Cardiac fibroblast (primary cell): ENCODE data around the gene MCRIP2.

Experiments used
- DNase-seq, 2 donors: peaks; one replicate each; pipeline versions ENCODE4 v3.0.0 to v3.0.0-alpha.2; 2010; ENCODE audit warnings: low read depth in 2 of 2
- H3K4me3 ChIP-seq, 2 donors: replicated peaks in 1 of 2; 1 replicate in 1 of 2; 2 replicates in 1 of 2; pipeline ENCODE4 v1.5.1; 2011; ENCODE audit warnings: low read depth in 2 of 2, low read length in 2 of 2, mild to moderate bottlenecking in 2 of 2, moderate library complexity in 1 of 2
- CTCF ChIP-seq: IDR thresholded peaks from one replicate; pipeline ENCODE4 v1.5.1; 2011; ENCODE audit warnings: low read depth, mild to moderate bottlenecking, low read length, inconsistent platforms

The MCRIP2 gene

GRCh38 chr16:659618-660017, 18.0 kb downstream of the MCRIP2 start:
- H3K4me3 ChIP-seq: no peak overlapping the region
- no peak for DNase-seq
- no peak for TF ChIP-seq CTCF

GRCh38 chr16:660132-660458, 18.5 kb downstream of the MCRIP2 start:
- H3K4me3 ChIP-seq: no peak overlapping the region
- DNase-seq: no peak
- TF ChIP-seq CTCF: no peak

GRCh38 chr16:660459-661183, 19.0 kb downstream of the MCRIP2 start:
- TF ChIP-seq CTCF: peak; percentile 24
- no peak overlapping the region for H3K4me3 ChIP-seq
- peak; percentile 76 to 88 for DNase-seq

- H3K4me3 ChIP-seq: no peak overlapping the region
- no peak for TF ChIP-seq CTCF
- no peak for DNase-seq
These were observed 19.7 kb downstream of the MCRIP2 start for GRCh38 chr16:661184-661821.

- DNase-seq: no peak
- TF ChIP-seq CTCF: no peak
- no peak overlapping the region for H3K4me3 ChIP-seq
These were observed 20.5 kb downstream of the MCRIP2 start for GRCh38 chr16:662095-662494.

- DNase-seq: no peak
- H3K4me3 ChIP-seq: no peak overlapping the region
- TF ChIP-seq CTCF: no peak
These were observed 21.0 kb downstream of the MCRIP2 start for GRCh38 chr16:662597-662996.
